ENCODE data around the gene SNRPA. TPM values are rescaled to one million over a fixed set of nuclear protein-coding genes. Genes with fewer than 3 reads are reported as not detected.
A peak's percentile ranks its signal among the peaks of the same experiment; 100 is the strongest.

The SNRPA gene
- total and polyA plus RNA-seq, 2 of the 13 experiments (the other 11 are each of a cell fraction or from before 2014, with no cell fraction given), result 59.6 to 162 TPM

DNA sequence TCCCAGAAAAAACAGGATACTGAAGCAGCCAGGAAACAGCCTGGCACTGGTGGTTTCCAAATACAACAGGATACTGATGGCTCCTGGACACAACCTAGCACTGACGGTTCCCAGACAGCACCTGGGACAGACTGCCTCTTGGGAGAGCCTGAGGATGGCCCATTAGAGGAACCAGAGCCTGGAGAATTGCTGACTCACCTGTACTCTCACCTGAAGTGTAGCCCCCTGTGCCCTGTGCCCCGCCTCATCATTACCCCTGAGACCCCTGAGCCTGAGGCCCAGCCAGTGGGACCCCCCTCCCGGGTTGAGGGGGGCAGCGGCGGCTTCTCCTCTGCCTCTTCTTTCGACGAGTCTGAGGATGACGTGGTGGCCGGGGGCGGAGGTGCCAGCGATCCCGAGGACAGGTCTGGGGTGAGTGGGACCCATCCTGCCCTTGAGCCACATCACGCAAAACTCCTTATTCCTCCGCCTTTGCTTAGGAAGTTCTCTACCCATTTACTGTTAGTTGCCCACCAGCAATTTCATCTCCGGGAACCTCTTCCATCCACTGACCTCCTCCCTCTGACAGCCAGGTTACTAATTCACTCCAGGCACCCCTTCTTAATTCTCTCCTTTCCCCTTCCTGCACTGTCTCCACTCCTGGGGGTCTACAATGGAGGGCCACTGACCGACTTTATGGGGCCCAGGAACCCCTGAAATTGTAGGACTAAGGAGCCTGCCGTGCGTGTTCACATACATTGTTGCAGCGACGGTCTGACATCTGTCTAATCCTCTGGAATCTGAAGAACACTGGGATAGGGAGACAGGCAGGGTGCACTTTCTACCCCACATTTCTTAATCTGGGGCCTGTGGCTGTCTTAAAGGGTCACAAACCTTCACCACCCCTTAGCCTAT is 32.9 kb upstream of the SNRPA start (continued):
- TF ChIP-seq GPBP1L1 (CRISPR knock-in tag; IDR thresholded peaks at IDR 0.05) (no peak), REXO4 (CRISPR knock-in tag; IDR thresholded peaks at IDR 0.05; ENCODE audit: borderline replicate concordance) (no peak), MBNL3 (CRISPR knock-in tag; conservative IDR thresholded peaks at IDR 0.05) (no peak), TSC22D2 (CRISPR knock-in tag; IDR thresholded peaks at IDR 0.05; ENCODE audit: borderline replicate concordance) (no peak), ZNF232 (CRISPR knock-in tag; IDR thresholded peaks at IDR 0.05; ENCODE audit: borderline replicate concordance) (no peak), ZNF264 (CRISPR knock-in tag; IDR thresholded peaks at IDR 0.05) (0 out of 2 replicates have a peak, but pooled peaks have one; percentile 27), ZNF558 (CRISPR knock-in tag; IDR thresholded peaks at IDR 0.05; ENCODE audit: borderline replicate concordance) (0 out of 2 replicates have a peak, but pooled peaks have one; percentile 27), ARNT2 (CRISPR knock-in tag; IDR thresholded peaks at IDR 0.05; ENCODE audit: low read depth) (no peak), MTF2 (CRISPR knock-in tag; IDR thresholded peaks at IDR 0.05; ENCODE audit: borderline replicate concordance) (no peak), ZNF33A (CRISPR knock-in tag; IDR thresholded peaks at IDR 0.05; ENCODE audit: borderline replicate concordance) (no peak), MED1 (CRISPR knock-in tag; IDR thresholded peaks at IDR 0.05) (peak; percentile 10; the same call in 1 of the 2 replicates), SPEN (CRISPR knock-in tag; IDR thresholded peaks at IDR 0.05; ENCODE audit: low read depth) (no peak; the same call in 1 of the 2 replicates), TBX2 (CRISPR knock-in tag; IDR thresholded peaks at IDR 0.05; ENCODE audit: borderline replicate concordance) (no peak), ZFP91 (CRISPR knock-in tag; IDR thresholded peaks at IDR 0.05; ENCODE audit: borderline replicate concordance) (no peak), BCL6 (CRISPR knock-in tag; IDR thresholded peaks at IDR 0.05) (no peak; the same call in 1 of the 2 replicates), NFE2 (CRISPR knock-in tag; IDR thresholded peaks at IDR 0.05) (peak; percentile 73; the same call in 1 of the 2 replicates), ATM (IDR thresholded peaks at IDR 0.05; ENCODE audit: borderline replicate concordance) (no peak), DNMT1 (CRISPR knock-in tag; IDR thresholded peaks at IDR 0.05) (no peak), SALL1 (CRISPR knock-in tag; IDR thresholded peaks at IDR 0.05) (no peak), CHCHD3 (CRISPR knock-in tag; IDR thresholded peaks at IDR 0.05) (no peak)
- TF ChIP-seq, protein P1, sequence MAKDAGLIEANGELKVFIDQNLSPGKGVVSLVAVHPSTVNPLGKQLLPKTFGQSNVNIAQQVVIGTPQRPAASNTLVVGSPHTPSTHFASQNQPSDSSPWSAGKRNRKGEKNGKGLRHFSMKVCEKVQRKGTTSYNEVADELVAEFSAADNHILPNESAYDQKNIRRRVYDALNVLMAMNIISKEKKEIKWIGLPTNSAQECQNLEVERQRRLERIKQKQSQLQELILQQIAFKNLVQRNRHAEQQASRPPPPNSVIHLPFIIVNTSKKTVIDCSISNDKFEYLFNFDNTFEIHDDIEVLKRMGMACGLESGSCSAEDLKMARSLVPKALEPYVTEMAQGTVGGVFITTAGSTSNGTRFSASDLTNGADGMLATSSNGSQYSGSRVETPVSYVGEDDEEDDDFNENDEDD (CRISPR knock-in tag; IDR thresholded peaks at IDR 0.05; ENCODE audit: borderline replicate concordance), result no peak
- TF ChIP-seq, protein P2, sequence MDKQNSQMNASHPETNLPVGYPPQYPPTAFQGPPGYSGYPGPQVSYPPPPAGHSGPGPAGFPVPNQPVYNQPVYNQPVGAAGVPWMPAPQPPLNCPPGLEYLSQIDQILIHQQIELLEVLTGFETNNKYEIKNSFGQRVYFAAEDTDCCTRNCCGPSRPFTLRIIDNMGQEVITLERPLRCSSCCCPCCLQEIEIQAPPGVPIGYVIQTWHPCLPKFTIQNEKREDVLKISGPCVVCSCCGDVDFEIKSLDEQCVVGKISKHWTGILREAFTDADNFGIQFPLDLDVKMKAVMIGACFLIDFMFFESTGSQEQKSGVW (CRISPR knock-in tag; IDR thresholded peaks at IDR 0.05; ENCODE audit: borderline replicate concordance), result no peak
- TF ChIP-seq, protein P3, sequence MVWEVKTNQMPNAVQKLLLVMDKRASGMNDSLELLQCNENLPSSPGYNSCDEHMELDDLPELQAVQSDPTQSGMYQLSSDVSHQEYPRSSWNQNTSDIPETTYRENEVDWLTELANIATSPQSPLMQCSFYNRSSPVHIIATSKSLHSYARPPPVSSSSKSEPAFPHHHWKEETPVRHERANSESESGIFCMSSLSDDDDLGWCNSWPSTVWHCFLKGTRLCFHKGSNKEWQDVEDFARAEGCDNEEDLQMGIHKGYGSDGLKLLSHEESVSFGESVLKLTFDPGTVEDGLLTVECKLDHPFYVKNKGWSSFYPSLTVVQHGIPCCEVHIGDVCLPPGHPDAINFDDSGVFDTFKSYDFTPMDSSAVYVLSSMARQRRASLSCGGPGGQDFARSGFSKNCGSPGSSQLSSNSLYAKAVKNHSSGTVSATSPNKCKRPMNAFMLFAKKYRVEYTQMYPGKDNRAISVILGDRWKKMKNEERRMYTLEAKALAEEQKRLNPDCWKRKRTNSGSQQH (CRISPR knock-in tag; IDR thresholded peaks at IDR 0.05; ENCODE audit: low read depth), result no peak

All from HepG2 (cell line).